A549 (cell line): ENCODE data around the gene MMP3. TPM values are rescaled to one million over a fixed set of nuclear protein-coding genes. Genes with fewer than 3 reads are reported as not detected.

Source experiments
- ATAC-seq, 2 experiments: fragments of 200-7000 bp in 1 of 2; fragments of >200 bp in 1 of 2; cut with Nextera tagmentation in 1 of 2; cut with Tn5 transposase in 1 of 2; 3 replicates each; pipeline versions ENCODE4 v1.8.0 to v1.9.1; 2018 to 2020; ENCODE audit warnings: mild to moderate bottlenecking in 1 of 2, moderate library complexity in 1 of 2
- CTCF ChIA-PET: fragments of 300-600 bp; sonication (Branson Sonifier 250); formaldehyde crosslinking; extraction: SDS; loops from one replicate; lab custom pipeline; 2021; ENCODE audit warnings: antibody characterized with exemption, inconsistent platforms; lab: Yijun Ruan, JAX
- POLR2A ChIA-PET: fragments of 350-600 bp; formaldehyde crosslinking; extraction: SDS; loops from one replicate; lab custom pipeline; 2021; ENCODE audit warnings: antibody characterized with exemption, inconsistent platforms; lab: Yijun Ruan, JAX
- DNase-seq, 2 experiments: peaks; one replicate each; pipeline versions ENCODE4 v3.0.0 to v3.0.0-alpha.2; 2011 to 2016; ENCODE audit warnings: low read depth in 1 of 2, low spot score in 1 of 2
- FAIRE-seq: peaks from 2 replicates; lab custom pipeline; 2011; peaks lifted over from hg19 to GRCh38; lab: Jason Lieb, UNC
- H3K27ac ChIP-seq, 2 experiments: fragments of >200 bp; sonication (Bioruptor Twin); formaldehyde crosslinking; 3 replicates each; pipeline ENCODE4 v1.5.1; 2016 to 2017
- H3K4me1 ChIP-seq: fragments of >200 bp; sonication (Bioruptor Twin); formaldehyde crosslinking; 3 replicates; pipeline ENCODE4 v1.6.1; 2016
- H3K4me2 ChIP-seq: fragments of >200 bp; sonication (Bioruptor Twin); formaldehyde crosslinking; 3 replicates; pipeline ENCODE4 v1.6.1; 2016
- H3K4me3 ChIP-seq: fragments of >200 bp; sonication (Bioruptor Twin); formaldehyde crosslinking; 3 replicates; pipeline ENCODE4 v1.5.1; 2016
- H3K9me3 ChIP-seq: fragments of >200 bp; sonication (Bioruptor Twin); formaldehyde crosslinking; 3 replicates; pipeline ENCODE4 v1.6.1; 2016
- BHLHE40 ChIP-seq: IDR thresholded peaks from 2 replicates; pipeline ENCODE4 v1.6.1; 2012; ENCODE audit warnings: low read depth, low read length, inconsistent platforms
- CHD2 ChIP-seq: fragments of 150-350 bp; IDR thresholded peaks from 2 replicates; pipeline ENCODE4 v1.6.1; 2014; ENCODE audit warnings: low read length; ENCODE audit not compliant: partially characterized antibody
- CHD4 ChIP-seq: fragments of 200-600 bp; sonication (generic); IDR thresholded peaks from 2 replicates; pipeline ENCODE4 v1.6.1; 2016; ENCODE audit warnings: antibody characterized with exemption, mild to moderate bottlenecking, borderline replicate concordance
- CTCF ChIP-seq: fragments of >200 bp; sonication (Bioruptor Twin); formaldehyde crosslinking; IDR thresholded peaks from 3 replicates; pipeline ENCODE4 v1.5.1; 2016
- EHF ChIP-seq: fragments of 250-450 bp; sonication (Bioruptor Pico); IDR thresholded peaks from 2 replicates; pipeline ENCODE4 v1.5.0; 2020; ENCODE audit warnings: mild to moderate bottlenecking
- EHMT2 ChIP-seq: fragments of 200-600 bp; sonication (generic); IDR thresholded peaks from 2 replicates; pipeline ENCODE4 v1.6.1; 2016; ENCODE audit warnings: antibody characterized with exemption, low read depth, mild to moderate bottlenecking, moderate library complexity
- EP300 ChIP-seq, 2 experiments: fragments of >200 bp; sonication (Bioruptor Twin); formaldehyde crosslinking; IDR thresholded peaks; 2 replicates in 1 of 2; 3 replicates in 1 of 2; pipeline ENCODE4 v1.6.1; 2016 to 2017
- FOSB ChIP-seq: fragments of 250-450 bp; sonication (Bioruptor Pico); IDR thresholded peaks from 2 replicates; pipeline ENCODE4 v1.5.0; 2020; ENCODE audit warnings: mild to moderate bottlenecking, moderate library complexity
- HDAC2 ChIP-seq: fragments of 200-600 bp; sonication (generic); IDR thresholded peaks from 2 replicates; pipeline ENCODE4 v1.6.1; 2016
- HEYL ChIP-seq: fragments of 250-450 bp; sonication (Bioruptor Pico); IDR thresholded peaks from 2 replicates; pipeline ENCODE4 v1.8.0; 2021; ENCODE audit warnings: mild to moderate bottlenecking, moderate library complexity
- HMGXB4 ChIP-seq: fragments of 250-450 bp; sonication (Bioruptor Pico); IDR thresholded peaks from 2 replicates; pipeline ENCODE4 v1.5.0; 2021; ENCODE audit warnings: mild to moderate bottlenecking, moderate library complexity, borderline replicate concordance
- HOXB13 ChIP-seq: fragments of 250-450 bp; sonication (Bioruptor Pico); IDR thresholded peaks from 2 replicates; pipeline ENCODE4 v1.5.0; 2020; ENCODE audit warnings: low read depth, mild to moderate bottlenecking, moderate library complexity
- KDM5A ChIP-seq: fragments of 200-600 bp; sonication (generic); IDR thresholded peaks from 2 replicates; pipeline ENCODE4 v1.6.1; 2016; ENCODE audit warnings: antibody characterized with exemption, mild to moderate bottlenecking
- MAFK ChIP-seq: fragments of 450-650 bp; IDR thresholded peaks from 2 replicates; pipeline ENCODE4 v1.6.1; 2014; ENCODE audit not compliant: partially characterized antibody
- MAZ ChIP-seq: fragments of 150-350 bp; IDR thresholded peaks from 2 replicates; pipeline ENCODE4 v1.6.1; 2014; ENCODE audit warnings: antibody characterized with exemption, low read depth, low read length, borderline replicate concordance
- NPAS2 ChIP-seq: fragments of 250-450 bp; sonication (Bioruptor Pico); IDR thresholded peaks from 2 replicates; pipeline ENCODE4 v1.8.0; 2022; ENCODE audit warnings: mild to moderate bottlenecking, moderate library complexity, borderline replicate concordance
- PBX3 ChIP-seq: IDR thresholded peaks from 2 replicates; pipeline ENCODE4 v1.6.1; 2012
- RAD21 ChIP-seq, 2 experiments: fragments of >200 bp in 1 of 2; sonication (Bioruptor Twin) in 1 of 2; formaldehyde crosslinking in 1 of 2; IDR thresholded peaks in 1 of 2; conservative IDR thresholded peaks in 1 of 2; 2 replicates in 1 of 2; 3 replicates in 1 of 2; pipeline ENCODE4 v1.6.1; 2012 to 2018; ENCODE audit warnings: inconsistent platforms in 1 of 2
- RCOR1 ChIP-seq: fragments of 150-350 bp; IDR thresholded peaks from 2 replicates; pipeline ENCODE4 v1.6.1; 2014; ENCODE audit warnings: antibody characterized with exemption, low read length, low read depth
- SMC3 ChIP-seq: fragments of >200 bp; sonication (Bioruptor Twin); formaldehyde crosslinking; IDR thresholded peaks from 3 replicates; pipeline ENCODE4 v1.6.1; 2018; ENCODE audit warnings: inconsistent platforms
- SREBF2 ChIP-seq: fragments of 450-650 bp; IDR thresholded peaks from 2 replicates; pipeline ENCODE4 v1.6.1; 2014; ENCODE audit warnings: mild to moderate bottlenecking, moderate library complexity
- TFCP2L1 ChIP-seq: fragments of 250-450 bp; sonication (Bioruptor Pico); IDR thresholded peaks from 2 replicates; pipeline ENCODE4 v1.5.0; 2021; ENCODE audit warnings: mild to moderate bottlenecking
- TP53 ChIP-seq: fragments of 250-450 bp; sonication (Bioruptor Pico); IDR thresholded peaks from 2 replicates; pipeline ENCODE4 v1.5.0; 2021; ENCODE audit warnings: mild to moderate bottlenecking, moderate library complexity
- USF2 ChIP-seq: fragments of 450-650 bp; IDR thresholded peaks from 2 replicates; pipeline ENCODE4 v1.6.1; 2014; ENCODE audit warnings: antibody characterized with exemption
- ZFP36 ChIP-seq: fragments of 450-650 bp; IDR thresholded peaks from 2 replicates; pipeline ENCODE4 v1.6.1; 2014; ENCODE audit warnings: borderline replicate concordance; ENCODE audit not compliant: partially characterized antibody
- ZSCAN20 ChIP-seq: fragments of 250-450 bp; sonication (Bioruptor Pico); IDR thresholded peaks from 2 replicates; pipeline ENCODE4 v1.8.0; 2022; ENCODE audit warnings: mild to moderate bottlenecking, moderate library complexity
- WGBS: methylation state at CpG from one replicate; pipeline ENCODE4 v1.1.6; 2017; ENCODE audit errors: missing lambda C conversion rate; 5-methylcytosine and 5-hydroxymethylcytosine counted together
- polyA plus RNA-seq, 4 experiments: library from polyadenylated mRNA; depleted of rRNA in 3 of 4; stranded (reverse); fragments of >200 nt; fragmentation: RNase III in 1 of 4; extraction: RNeasy Plus Mini Kit Qiagen cat#74134 plus additional on column Dnase treatment in 1 of 4; gene quantifications; 2 replicates in 3 of 4; 3 replicates in 1 of 4; pipeline ENCODE4 v1.2.3, GENCODE V29; 2011 to 2017
- TF ChIP-seq, protein P1 (sequence below): fragments of >200 bp; sonication (Bioruptor Twin); formaldehyde crosslinking; IDR thresholded peaks from 3 replicates; pipeline ENCODE4 v1.6.1; 2016

MMP3 gene
- polyA plus RNA-seq, 2 of the 4 experiments (the other 2 are of a cell fraction), result not detected

GRCh38 chr11:102807921-102808320 lies 35.5 kb downstream of the MMP3 start:
- Histone ChIP-seq H3K4me3 (no peak overlapping the region), H3K9me3 (no peaks in the 10 kb centered on the region), H3K27ac (peak overlapping the region in 1 of 2 experiments; percentile 75; a peak in 3 of 6 replicates)
- peak; percentile 99 for ATAC-seq
- POLR2A ChIA-PET, result no interaction called here
- TF ChIP-seq HDAC2, result no peak
- peak; percentile 16 for TF ChIP-seq MAFK
- no peak for TF ChIP-seq USF2
- TF ChIP-seq TFCP2L1 (CRISPR knock-in tag), result no peak
- no peak for TF ChIP-seq TP53
- peak; percentile 47 for TF ChIP-seq CTCF
- TF ChIP-seq CHD2, result no peak
- no peak for TF ChIP-seq BHLHE40
- peak; percentile 39 to 50; a peak in 4 of 5 replicates for TF ChIP-seq RAD21 (conservative IDR thresholded peaks at IDR 0.05 in 1 of 2, IDR thresholded peaks at IDR 0.05 in 1 of 2)
- TF ChIP-seq RCOR1, result no peak
- TF ChIP-seq, protein P1, sequence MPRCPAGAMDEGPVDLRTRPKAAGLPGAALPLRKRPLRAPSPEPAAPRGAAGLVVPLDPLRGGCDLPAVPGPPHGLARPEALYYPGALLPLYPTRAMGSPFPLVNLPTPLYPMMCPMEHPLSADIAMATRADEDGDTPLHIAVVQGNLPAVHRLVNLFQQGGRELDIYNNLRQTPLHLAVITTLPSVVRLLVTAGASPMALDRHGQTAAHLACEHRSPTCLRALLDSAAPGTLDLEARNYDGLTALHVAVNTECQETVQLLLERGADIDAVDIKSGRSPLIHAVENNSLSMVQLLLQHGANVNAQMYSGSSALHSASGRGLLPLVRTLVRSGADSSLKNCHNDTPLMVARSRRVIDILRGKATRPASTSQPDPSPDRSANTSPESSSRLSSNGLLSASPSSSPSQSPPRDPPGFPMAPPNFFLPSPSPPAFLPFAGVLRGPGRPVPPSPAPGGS, result no peak
- TF ChIP-seq FOSB, result no peak
- TF ChIP-seq MAZ, result no peak
- TF ChIP-seq, all 56 proteins: peak for 3
- FAIRE-seq, result no peak
- CTCF ChIA-PET, result interaction anchor here (0.7 to 1.5 kb wide), 5 partner anchors 43 to 244 kb away, joined by 3 to 9 read pairs (median 3); no protein-coding TSS in a partner anchor
- Histone ChIP-seq H3K4me2 (peak overlapping the region; percentile 56), H3K4me1 (no peaks in the 10 kb centered on the region)
- WGBS, result 3% methylated on average over 11 of the region's 19 CpGs
- DNase-seq, result peak; percentile 33 to 75

DNA sequence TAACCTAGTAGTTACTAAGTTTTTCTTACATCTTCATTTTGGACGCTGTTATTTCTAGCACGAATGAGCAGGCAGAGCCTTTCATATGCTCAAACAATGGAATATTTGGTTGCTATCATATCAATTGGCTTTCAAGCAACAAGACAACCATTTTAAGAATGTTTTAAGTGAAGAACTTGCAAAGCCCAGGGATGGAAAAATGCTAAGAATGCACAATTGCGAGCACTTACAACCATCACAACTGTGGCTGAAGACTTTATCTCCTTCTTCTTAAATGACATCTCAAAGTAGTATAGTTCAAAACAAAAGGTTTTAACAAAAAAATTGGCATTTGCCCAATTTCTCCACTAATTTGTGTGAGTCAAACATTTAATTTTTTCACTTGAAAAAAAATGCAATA lies 37.1 kb downstream of the MMP3 start:
- FAIRE-seq (no peak), ATAC-seq (no peak), DNase-seq (no peak)
- H3K9me3 ChIP-seq, result no peaks in the 10 kb centered on the region
- H3K27ac ChIP-seq, result no peak overlapping the region
- H3K4me1 ChIP-seq, result no peaks in the 10 kb centered on the region
- WGBS, result 70% methylated on average over 3 of the region's 3 CpGs
- ChIA-PET POLR2A (no interaction called here), CTCF (no interaction called here)
- no peak overlapping the region for H3K4me3 ChIP-seq
- no peak for TF ChIP-seq ZSCAN20 (CRISPR knock-in tag)
- no peak for TF ChIP-seq NPAS2 (CRISPR knock-in tag)
- no peak overlapping the region for H3K4me2 ChIP-seq

GRCh38 chr11:102802341-102802740 lies 41.1 kb downstream of the MMP3 start:
- no peak overlapping the region for H3K4me2 ChIP-seq
- H3K4me3 ChIP-seq, result no peak overlapping the region
- no peaks in the 10 kb centered on the region for H3K9me3 ChIP-seq
- FAIRE-seq (no peak), ATAC-seq (no peak), DNase-seq (no peak)
- H3K4me1 ChIP-seq, result no peaks in the 10 kb centered on the region
- no peak overlapping the region for H3K27ac ChIP-seq
- POLR2A ChIA-PET, result no interaction called here
- CTCF ChIA-PET, result interaction anchor here (1.4 to 2.2 kb wide), 4 partner anchors 19 to 139 kb away, joined by 3 to 10 read pairs (median 4); no protein-coding TSS in a partner anchor
- TF ChIP-seq HMGXB4 (CRISPR knock-in tag) (no peak), TP53 (no peak), KDM5A (no peak), SMC3 (no peak), EP300 (IDR thresholded peaks at IDR 0.05) (no peak), HEYL (no peak), ZFP36 (no peak), RCOR1 (no peak), EHMT2 (no peak), SREBF2 (no peak), NPAS2 (CRISPR knock-in tag) (no peak), PBX3 (no peak), MAZ (no peak), CHD4 (no peak), EHF (CRISPR knock-in tag) (no peak), CHD2 (no peak), HOXB13 (CRISPR knock-in tag) (no peak)
- WGBS, result 25% methylated on average over 2 of the region's 2 CpGs
